ENCODE data around the gene SNIP1.
"Not testable (repeated sequence)": the region's sequence is repeated elsewhere in the genome, so short reads cannot be mapped to it uniquely, and the experiment has no call there.

Gene SNIP1

GRCh38 chr1:37506740-37507139 is 47.4 kb downstream of the SNIP1 start:
- no peak for DNase-seq

GRCh38 chr1:37502791-37503190 is 51.3 kb downstream of the SNIP1 start:
- not testable (repeated sequence) for DNase-seq

DNA sequence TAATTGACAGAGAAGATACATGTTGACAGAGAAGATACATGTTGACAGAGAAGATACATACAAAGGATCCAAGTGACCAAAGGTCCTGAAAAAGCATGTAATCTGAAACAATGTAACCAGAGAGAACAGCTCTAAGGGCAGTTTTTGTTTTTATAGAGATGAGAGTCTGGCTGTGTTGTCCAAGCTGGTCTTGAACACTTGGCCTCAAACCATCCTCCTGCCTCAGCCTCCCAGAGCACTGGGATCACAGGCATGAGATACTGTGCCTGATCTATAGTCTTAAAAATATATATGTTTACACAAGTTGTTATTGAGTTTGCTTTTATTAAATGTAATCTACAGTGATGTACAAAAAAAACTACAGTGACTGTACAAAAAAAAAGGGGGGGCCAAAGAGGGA is 52.0 kb downstream of the SNIP1 start:
- DNase-seq, result no peak

DNA sequence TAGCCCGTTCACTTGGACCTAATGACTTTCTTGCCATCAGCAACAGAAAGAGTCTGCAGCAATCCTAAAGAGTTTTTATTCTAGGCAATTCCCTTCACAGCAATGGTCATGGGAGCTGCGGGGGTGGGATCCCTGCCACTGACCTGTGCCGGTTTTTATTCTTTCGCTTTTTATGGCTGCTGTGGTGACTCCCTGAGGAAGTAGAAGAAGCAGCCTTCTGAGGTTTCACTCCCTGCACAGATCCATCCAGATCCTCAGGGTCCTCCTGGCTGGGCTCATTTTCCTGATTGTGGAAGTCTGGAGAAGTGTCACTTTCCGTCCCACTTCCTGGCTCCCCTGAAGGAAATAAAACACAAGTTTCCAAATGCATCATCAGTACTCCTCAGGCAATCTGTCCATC is 52.4 kb downstream of the SNIP1 start:
- DNase-seq, result no peak

GRCh38 chr1:37498872-37499617 is 55.0 kb downstream of the SNIP1 start:
- peak; percentile 80 for DNase-seq

- peak; percentile 88 for DNase-seq
Measured at GRCh38 chr1:37497832-37498231, 56.3 kb downstream of the SNIP1 start.

- peak; percentile 69 for DNase-seq
Measured at GRCh38 chr1:37495875-37496274, 58.2 kb downstream of the SNIP1 start.

DNA sequence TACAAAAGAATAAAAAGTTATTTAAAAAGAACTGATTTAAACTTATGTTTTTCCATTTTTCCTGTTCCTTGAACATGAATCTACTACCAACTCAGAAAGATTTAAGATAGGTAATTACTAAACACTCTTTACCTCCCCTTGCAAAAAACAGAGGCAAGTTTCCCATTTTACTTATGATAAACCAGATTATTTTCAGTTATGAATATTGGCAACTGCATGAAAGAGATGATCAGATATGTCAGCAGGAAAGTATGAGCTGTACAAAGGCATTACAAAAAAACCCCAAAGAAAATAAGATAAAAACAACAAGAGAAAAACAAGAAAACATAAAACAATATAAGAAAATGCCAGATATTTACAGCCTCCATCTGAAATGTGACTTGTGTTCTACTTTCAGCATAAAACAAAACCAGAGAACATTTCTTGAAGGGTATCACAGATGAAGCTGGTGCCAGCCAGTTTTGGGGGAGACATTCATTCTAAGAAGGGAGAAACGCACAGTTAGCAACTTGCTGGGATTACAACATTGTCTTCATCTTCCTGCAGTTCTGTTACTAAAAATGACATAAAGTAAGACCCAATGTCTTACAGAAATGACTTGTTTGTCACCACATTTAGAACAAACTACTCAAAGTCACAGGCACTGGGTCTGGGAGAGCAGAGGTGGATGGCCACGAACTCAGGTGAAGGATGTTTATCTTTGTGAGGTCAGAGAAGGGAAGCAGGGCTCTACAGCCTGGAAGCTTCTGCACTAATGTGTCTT is 60.6 kb downstream of the SNIP1 start:
- no peak for DNase-seq

DNA sequence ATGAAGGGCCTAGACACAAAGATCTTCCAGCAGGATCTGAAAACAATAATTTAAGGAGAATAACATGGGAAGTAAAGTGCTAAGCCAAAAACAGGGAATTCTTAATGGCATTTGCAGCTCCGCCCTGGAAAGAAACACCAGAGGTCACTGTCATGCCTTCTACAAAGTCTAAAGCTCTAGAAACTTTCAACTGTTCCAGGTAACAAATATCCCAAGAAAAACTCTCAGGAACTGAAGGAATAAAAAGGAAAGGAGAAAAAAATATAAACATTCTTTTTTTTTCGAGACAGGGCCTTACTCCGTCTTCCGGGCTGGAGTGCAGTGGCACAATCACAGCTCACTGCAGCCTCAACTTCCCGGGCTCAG is 66.5 kb downstream of the SNIP1 start:
- DNase-seq, result no peak

DNA sequence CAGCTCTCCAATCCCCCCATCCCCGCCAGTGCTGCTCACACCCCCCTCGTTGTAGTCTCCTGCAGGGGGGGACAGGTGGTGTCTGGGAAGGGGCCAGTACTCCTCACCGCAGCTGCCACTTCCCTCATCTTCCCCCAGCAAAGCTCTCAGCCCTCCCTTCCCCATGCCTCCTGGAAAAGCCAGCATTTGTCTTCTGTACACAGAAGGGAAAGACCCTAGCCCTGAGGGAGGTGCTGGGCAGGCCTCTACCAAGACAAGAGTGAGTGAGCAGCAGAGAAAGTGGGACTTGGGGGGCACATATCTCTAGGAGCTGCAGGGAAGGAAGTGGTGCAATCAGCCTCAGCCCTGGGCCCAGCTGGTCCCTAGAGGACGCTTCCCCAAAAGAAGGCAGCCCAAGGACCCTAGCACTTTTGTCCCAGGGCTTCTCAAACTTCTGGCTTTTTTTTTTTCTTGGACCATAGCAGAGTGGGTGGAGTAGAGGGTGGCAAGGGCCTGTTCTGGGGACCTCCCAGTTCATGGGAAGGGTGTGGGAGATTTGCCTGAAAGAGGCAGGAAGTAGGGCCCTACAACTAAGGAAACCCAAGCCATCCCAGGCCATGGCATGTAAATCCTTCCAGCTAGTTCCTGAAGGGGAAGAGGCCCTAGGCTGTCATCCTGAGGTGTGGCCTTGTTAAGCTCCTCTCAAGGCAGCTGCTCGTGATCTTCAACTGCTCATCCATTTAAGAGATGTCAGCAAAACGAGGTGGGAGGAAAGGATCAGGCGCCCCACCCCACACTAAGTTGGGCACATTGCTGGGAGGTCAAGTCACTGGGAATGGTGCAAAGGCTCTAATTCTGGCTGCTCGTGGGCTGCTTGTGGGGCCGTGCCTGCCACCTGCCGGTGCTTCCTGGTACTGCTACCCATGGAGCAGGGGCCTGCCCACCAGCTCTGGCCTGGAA is 67.1 kb downstream of the SNIP1 start:
- DNase-seq, result peak; percentile 63

DNA sequence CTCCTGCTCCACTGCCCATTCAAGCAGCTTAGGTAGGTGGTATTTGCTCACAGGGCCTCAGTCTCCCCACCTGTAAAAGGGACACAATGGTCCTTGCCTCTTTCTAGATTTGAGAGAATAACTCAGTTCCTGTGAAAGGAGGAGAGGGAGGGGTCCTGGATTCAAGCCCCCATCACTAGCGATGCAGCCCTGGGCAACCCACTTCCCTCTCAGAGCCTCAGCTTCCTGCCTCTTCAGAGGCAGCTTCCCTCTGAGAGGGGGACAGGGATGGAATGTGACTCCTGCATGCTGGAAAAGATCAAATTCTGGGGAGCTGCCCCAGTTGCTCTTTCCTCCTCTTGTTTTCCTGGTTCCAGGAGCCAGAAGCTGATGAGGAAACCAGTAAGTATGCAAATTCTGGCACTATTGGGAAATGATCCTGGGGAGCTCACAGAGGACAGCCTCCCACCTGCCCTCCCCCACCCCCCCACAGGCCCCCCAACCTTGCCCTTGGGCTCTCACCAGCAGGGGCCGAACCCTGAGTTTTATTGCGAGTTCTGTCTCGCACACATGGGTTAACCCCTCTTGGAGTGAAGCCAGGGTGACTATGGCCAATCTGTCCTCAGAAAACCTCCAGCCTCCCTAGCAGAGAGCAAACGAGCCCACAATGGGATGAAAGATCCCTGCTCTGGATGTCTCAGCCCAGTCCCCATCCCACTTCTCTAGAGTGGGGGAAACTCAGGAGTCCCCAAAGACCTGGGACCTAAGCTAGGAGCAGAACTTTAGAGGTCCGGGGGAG is 68.0 kb downstream of the SNIP1 start:
- DNase-seq, result peak; percentile 61
